ENCODE data around the gene LCP1. TPM values are rescaled to one million over a fixed set of nuclear protein-coding genes. Genes with fewer than 3 reads are reported as not detected.
A peak's percentile ranks its signal among the peaks of the same experiment; 100 is the strongest.

Gene LCP1
- total and polyA plus RNA-seq, 2 of the 13 experiments (the other 11 are each of a cell fraction or from before 2014, with no cell fraction given): 1.6 TPM

DNA sequence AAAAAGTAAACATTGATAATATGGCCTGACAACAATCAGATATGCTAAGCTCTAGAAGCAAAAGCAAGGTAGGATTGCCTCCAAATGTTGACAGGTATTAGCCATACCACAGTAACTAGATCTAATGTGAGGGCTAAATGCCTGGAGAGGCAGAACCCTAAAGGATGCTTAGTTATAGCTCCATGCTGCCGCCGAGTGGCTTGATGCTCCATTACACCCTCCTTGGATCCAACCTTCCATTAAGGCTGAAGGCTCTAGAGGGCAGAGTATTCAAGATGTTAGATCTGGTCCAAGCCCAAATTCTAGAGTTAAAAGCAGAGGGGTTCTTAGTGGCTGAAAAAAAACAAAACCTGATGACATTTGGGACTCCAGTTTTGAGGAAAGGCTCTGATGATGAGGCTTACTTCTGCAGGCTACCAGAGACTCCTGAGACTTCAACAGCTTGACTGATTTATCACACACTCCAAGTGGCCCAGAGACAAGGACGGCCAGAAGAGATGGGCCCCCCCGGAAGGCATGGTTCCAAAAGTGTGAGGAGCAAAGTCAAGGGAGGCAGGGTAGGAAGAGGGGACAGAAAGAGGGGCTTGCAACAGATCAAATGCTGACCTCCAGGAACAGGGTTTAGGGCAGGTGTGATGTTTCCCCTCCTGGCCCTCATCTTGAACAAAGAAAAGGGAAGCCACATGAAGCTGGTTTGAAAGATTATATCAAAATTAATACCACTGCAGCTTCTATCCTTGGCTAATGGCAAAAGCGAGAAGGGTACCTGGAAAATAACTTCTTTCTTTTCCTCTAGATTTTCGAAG, 55.2 kb downstream of the LCP1 start (continued):
- TF ChIP-seq ZNF232 (CRISPR knock-in tag; IDR thresholded peaks at IDR 0.05; ENCODE audit: borderline replicate concordance) (0 out of 2 replicates have a peak, but pooled peaks have one; percentile 53), FUBP1 (CRISPR knock-in tag; IDR thresholded peaks at IDR 0.05; ENCODE audit: borderline replicate concordance) (no peak), SRY (CRISPR knock-in tag; IDR thresholded peaks at IDR 0.05) (no peak), JUN (CRISPR knock-in tag; IDR thresholded peaks at IDR 0.05) (no peak), HHEX (CRISPR knock-in tag; IDR thresholded peaks at IDR 0.05) (no peak), ZNF790 (CRISPR knock-in tag; IDR thresholded peaks at IDR 0.05; ENCODE audit: borderline replicate concordance) (no peak), ATAD3A (CRISPR knock-in tag; IDR thresholded peaks at IDR 0.05) (no peak), GLMP (CRISPR knock-in tag; IDR thresholded peaks at IDR 0.05; ENCODE audit: borderline replicate concordance) (no peak), MEF2D (CRISPR knock-in tag; IDR thresholded peaks at IDR 0.05) (no peak), KDM6A (CRISPR knock-in tag; IDR thresholded peaks at IDR 0.05; ENCODE audit: low read depth) (no peak), MTERF4 (CRISPR knock-in tag; IDR thresholded peaks at IDR 0.05) (no peak), ZNF331 (CRISPR knock-in tag; IDR thresholded peaks at IDR 0.05) (peak; percentile 52; the same call in 1 of the 2 replicates), ZNF432 (CRISPR knock-in tag; IDR thresholded peaks at IDR 0.05; ENCODE audit: borderline replicate concordance) (no peak), NFE2L2 (IDR thresholded peaks at IDR 0.05; ENCODE audit: low read length) (no peak), FLYWCH1 (CRISPR knock-in tag; IDR thresholded peaks at IDR 0.05) (no peak), RFXAP (CRISPR knock-in tag; IDR thresholded peaks at IDR 0.05; ENCODE audit: borderline replicate concordance) (no peak), ZHX1 (CRISPR knock-in tag; IDR thresholded peaks at IDR 0.05; ENCODE audit: low read depth) (no peak), NFATC3 (CRISPR knock-in tag; IDR thresholded peaks at IDR 0.05) (no peak), TEF (CRISPR knock-in tag; IDR thresholded peaks at IDR 0.05) (0 out of 2 replicates have a peak, but pooled peaks have one; percentile 30), RBM39 (IDR thresholded peaks at IDR 0.05; ENCODE audit: low read depth, low read length, poor library complexity, severe bottlenecking) (no peak)
- TF ChIP-seq, protein P1, sequence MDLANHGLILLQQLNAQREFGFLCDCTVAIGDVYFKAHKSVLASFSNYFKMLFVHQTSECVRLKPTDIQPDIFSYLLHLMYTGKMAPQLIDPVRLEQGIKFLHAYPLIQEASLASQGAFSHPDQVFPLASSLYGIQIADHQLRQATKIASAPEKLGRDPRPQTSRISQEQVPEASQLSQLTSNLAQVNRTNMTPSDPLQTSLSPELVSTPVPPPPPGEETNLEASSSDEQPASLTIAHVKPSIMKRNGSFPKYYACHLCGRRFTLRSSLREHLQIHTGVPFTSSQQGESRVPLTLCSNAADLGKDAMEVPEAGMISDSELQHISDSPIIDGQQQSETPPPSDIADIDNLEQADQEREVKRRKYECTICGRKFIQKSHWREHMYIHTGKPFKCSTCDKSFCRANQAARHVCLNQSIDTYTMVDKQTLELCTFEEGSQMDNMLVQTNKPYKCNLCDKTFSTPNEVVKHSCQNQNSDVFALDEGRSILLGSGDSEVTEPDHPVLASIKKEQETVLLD (CRISPR knock-in tag; IDR thresholded peaks at IDR 0.05; ENCODE audit: low read depth): no peak
